OCI-LY1 (cell line): ENCODE results near the gene BPIFB6.

Source experiments
- H2AFZ ChIP-seq: fragments of 200-600 bp; sonication (generic), shearing (Covaris generic); 2 replicates; pipeline ENCODE4 v1.6.0; 2014; ENCODE audit warnings: antibody characterized with exemption, mild to moderate bottlenecking, low read length
- H3F3A ChIP-seq: fragments of 200-600 bp; sonication (generic), shearing (Covaris generic); 2 replicates; pipeline ENCODE4 v1.6.0; 2014; ENCODE audit warnings: mild to moderate bottlenecking, antibody characterized with exemption, low read length, moderate library complexity; ENCODE audit not compliant: insufficient read depth
- H3K27ac ChIP-seq: fragments of 200-600 bp; sonication (generic); 2 replicates; pipeline ENCODE4 v1.5.1; 2014; ENCODE audit warnings: low read length, mixed run types, mild to moderate bottlenecking, low read depth; ENCODE audit not compliant: poor library complexity, severe bottlenecking
- H3K27me3 ChIP-seq: fragments of 200-600 bp; sonication (generic); 2 replicates; pipeline ENCODE4 v1.6.0; 2014; ENCODE audit warnings: antibody characterized with exemption, mild to moderate bottlenecking, low read length, moderate library complexity; ENCODE audit not compliant: insufficient read depth
- H3K36me3 ChIP-seq: fragments of 200-600 bp; sonication (generic); 2 replicates; pipeline ENCODE4 v1.6.1; 2014; ENCODE audit warnings: mild to moderate bottlenecking, antibody characterized with exemption, low read length, moderate library complexity, mixed read lengths; ENCODE audit not compliant: insufficient read depth
- H3K4me1 ChIP-seq: fragments of 200-600 bp; sonication (generic); 2 replicates; pipeline ENCODE4 v1.5.1; 2014; ENCODE audit warnings: mild to moderate bottlenecking, low read length, moderate library complexity; ENCODE audit not compliant: insufficient read depth, severe bottlenecking
- H3K4me2 ChIP-seq: fragments of 200-600 bp; sonication (generic), shearing (Covaris generic); 2 replicates; pipeline ENCODE4 v1.6.1; 2014; ENCODE audit warnings: low read length
- H3K4me3 ChIP-seq: fragments of 200-600 bp; sonication (generic); 2 replicates; pipeline ENCODE4 v1.5.1; 2014; ENCODE audit warnings: low read length, low read depth, mild to moderate bottlenecking, mixed read lengths; ENCODE audit not compliant: poor library complexity, severe bottlenecking
- H3K79me2 ChIP-seq: fragments of 200-600 bp; shearing (Covaris generic); 2 replicates; pipeline ENCODE4 v1.6.1; 2016; ENCODE audit warnings: mixed run types, low read length, mixed read lengths; ENCODE audit not compliant: insufficient read depth
- H3K9ac ChIP-seq: fragments of 200-600 bp; sonication (generic), shearing (Covaris generic); 2 replicates; pipeline ENCODE4 v1.6.1; 2014; ENCODE audit warnings: mild to moderate bottlenecking, low read length, mixed read lengths
- H3K9me2 ChIP-seq: fragments of 200-600 bp; sonication (generic), shearing (Covaris generic); 2 replicates; pipeline ENCODE4 v1.6.1; 2014; ENCODE audit warnings: low read depth, mild to moderate bottlenecking, low read length, mixed read lengths
- H3K9me3 ChIP-seq: fragments of 200-600 bp; shearing (Covaris generic); 2 replicates; pipeline ENCODE4 v1.6.1; 2014; ENCODE audit warnings: low read length, mixed read lengths
- H4K20me1 ChIP-seq: fragments of 200-600 bp; sonication (generic), shearing (Covaris generic); 2 replicates; pipeline ENCODE4 v1.6.0; 2016; ENCODE audit warnings: mild to moderate bottlenecking, low read length; ENCODE audit not compliant: insufficient read depth
- CTCF ChIP-seq: fragments of 200-600 bp; sonication (generic), shearing (Covaris generic); IDR thresholded peaks from 2 replicates; pipeline ENCODE4 v1.5.1; 2017; ENCODE audit warnings: mild to moderate bottlenecking, antibody characterized with exemption, low read length, moderate library complexity, mixed read lengths
- EZH2 ChIP-seq: fragments of 200-600 bp; sonication (generic), shearing (Covaris generic); IDR thresholded peaks from 2 replicates; pipeline ENCODE4 v1.8.0; 2017; ENCODE audit warnings: borderline replicate concordance, mixed run types, mild to moderate bottlenecking, antibody characterized with exemption, low read length, moderate library complexity, mixed read lengths

Gene BPIFB6

GRCh38 chr20:33034901-33035492 lies 3.5 kb downstream of the BPIFB6 start:
- Histone ChIP-seq H3K9ac (no peak overlapping the region), H3F3A (no peaks in the 10 kb centered on the region), H3K9me3 (no peaks in the 10 kb centered on the region), H3K9me2 (no peaks in the 10 kb centered on the region), H3K27me3 (no peaks in the 10 kb centered on the region; the same call in 1 of the 2 replicates), H3K79me2 (no peaks in the 10 kb centered on the region), H3K4me3 (no peak overlapping the region), H4K20me1 (no peaks in the 10 kb centered on the region), H3K36me3 (no peaks in the 10 kb centered on the region), H3K4me2 (no peak overlapping the region), H3K27ac (no peak overlapping the region), H2AFZ (no peak overlapping the region), H3K4me1 (no peaks in the 10 kb centered on the region)
- no peak for TF ChIP-seq EZH2
- TF ChIP-seq CTCF = no peak

DNA sequence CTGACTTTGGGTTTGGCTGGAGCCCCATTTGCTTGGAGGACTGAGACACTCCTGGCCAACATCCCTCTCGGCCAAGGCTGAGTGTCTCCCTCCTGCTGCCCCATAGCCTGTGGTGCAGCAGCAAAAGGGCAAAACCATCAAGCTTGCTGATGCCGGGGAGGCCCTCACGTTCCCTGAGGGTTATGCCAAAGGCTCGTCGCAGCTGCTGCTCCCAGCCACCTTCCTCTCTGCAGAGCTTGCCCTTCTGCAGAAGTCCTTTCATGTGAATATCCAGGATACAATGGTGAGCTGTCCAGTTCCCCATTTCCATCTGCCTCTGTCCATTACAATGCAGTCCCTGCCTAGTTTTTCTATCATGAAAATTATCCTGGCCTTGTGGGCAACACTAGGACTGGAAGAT lies 6.0 kb downstream of the BPIFB6 start:
- TF ChIP-seq EZH2 (no peak), CTCF (no peak)
- Histone ChIP-seq H3K9ac (no peak overlapping the region), H2AFZ (no peak overlapping the region), H3K27me3 (no peaks in the 10 kb centered on the region; the same call in 1 of the 2 replicates), H4K20me1 (no peaks in the 10 kb centered on the region), H3K4me2 (no peak overlapping the region), H3K79me2 (no peaks in the 10 kb centered on the region), H3K36me3 (no peaks in the 10 kb centered on the region), H3K4me1 (no peaks in the 10 kb centered on the region), H3K9me2 (no peaks in the 10 kb centered on the region), H3K9me3 (no peaks in the 10 kb centered on the region), H3K4me3 (no peak overlapping the region), H3F3A (no peaks in the 10 kb centered on the region), H3K27ac (no peak overlapping the region)

GRCh38 chr20:33038243-33038642 lies 6.8 kb downstream of the BPIFB6 start:
- TF ChIP-seq CTCF (no peak), EZH2 (no peak)
- H3K79me2 ChIP-seq = no peaks in the 10 kb centered on the region
- no peak overlapping the region for H3K27ac ChIP-seq
- H3K4me2 ChIP-seq = no peak overlapping the region
- no peaks in the 10 kb centered on the region for H3K9me3 ChIP-seq
- H2AFZ ChIP-seq = no peak overlapping the region
- H3K27me3 ChIP-seq = no peaks in the 10 kb centered on the region; the same call in 1 of the 2 replicates
- no peaks in the 10 kb centered on the region for H3K9me2 ChIP-seq
- no peaks in the 10 kb centered on the region for H3F3A ChIP-seq
- H3K4me3 ChIP-seq = no peak overlapping the region
- H3K9ac ChIP-seq = no peak overlapping the region
- no peaks in the 10 kb centered on the region for H4K20me1 ChIP-seq
- H3K36me3 ChIP-seq = no peaks in the 10 kb centered on the region
- H3K4me1 ChIP-seq = no peaks in the 10 kb centered on the region
